Mesothelial cell of epicardium (in vitro differentiated cells): ENCODE data around the gene ATP9A. TPM values are rescaled to one million over a fixed set of nuclear protein-coding genes. Genes with fewer than 3 reads are reported as not detected.

Source experiments
- DNase-seq, 2 experiments: peaks; one replicate each; pipeline ENCODE4 v3.0.0; 2021; ENCODE audit warnings: low spot score in 2 of 2; ENCODE audit not compliant: unreplicated experiment in 2 of 2
- H3K27ac Mint-ChIP-seq: 2 replicates; pipeline ENCODE4 v1.8.0; 2021; ENCODE audit warnings: mixed read lengths
- H3K27me3 Mint-ChIP-seq: 2 replicates; pipeline ENCODE4 v1.8.0; 2021; ENCODE audit warnings: low read depth, mixed read lengths
- H3K36me3 Mint-ChIP-seq: 2 replicates; pipeline ENCODE4 v1.8.0; 2021; ENCODE audit warnings: mixed read lengths
- H3K4me1 Mint-ChIP-seq: 2 replicates; pipeline ENCODE4 v1.8.0; 2021; ENCODE audit warnings: mixed read lengths
- H3K4me3 Mint-ChIP-seq: 2 replicates; pipeline ENCODE4 v1.8.0; 2021; ENCODE audit warnings: mild to moderate bottlenecking, moderate library complexity, mixed read lengths
- H3K9me3 Mint-ChIP-seq: 2 replicates; pipeline ENCODE4 v1.8.0; 2021; ENCODE audit warnings: mixed read lengths
- total RNA-seq: library from RNA; stranded (reverse); gene quantifications from 3 replicates; pipeline ENCODE4 v1.2.1, GENCODE V29; 2021
- TF ChIP-seq, protein P1 (sequence below): fragments of 200-600 bp; sonication (generic); IDR thresholded peaks from one replicate; pipeline ENCODE4 v1.5.0; 2021; ENCODE audit warnings: antibody characterized with exemption; ENCODE audit not compliant: unreplicated experiment

Gene ATP9A
- total RNA-seq, 1 donor from 2014 or later = 80.0 TPM

DNA sequence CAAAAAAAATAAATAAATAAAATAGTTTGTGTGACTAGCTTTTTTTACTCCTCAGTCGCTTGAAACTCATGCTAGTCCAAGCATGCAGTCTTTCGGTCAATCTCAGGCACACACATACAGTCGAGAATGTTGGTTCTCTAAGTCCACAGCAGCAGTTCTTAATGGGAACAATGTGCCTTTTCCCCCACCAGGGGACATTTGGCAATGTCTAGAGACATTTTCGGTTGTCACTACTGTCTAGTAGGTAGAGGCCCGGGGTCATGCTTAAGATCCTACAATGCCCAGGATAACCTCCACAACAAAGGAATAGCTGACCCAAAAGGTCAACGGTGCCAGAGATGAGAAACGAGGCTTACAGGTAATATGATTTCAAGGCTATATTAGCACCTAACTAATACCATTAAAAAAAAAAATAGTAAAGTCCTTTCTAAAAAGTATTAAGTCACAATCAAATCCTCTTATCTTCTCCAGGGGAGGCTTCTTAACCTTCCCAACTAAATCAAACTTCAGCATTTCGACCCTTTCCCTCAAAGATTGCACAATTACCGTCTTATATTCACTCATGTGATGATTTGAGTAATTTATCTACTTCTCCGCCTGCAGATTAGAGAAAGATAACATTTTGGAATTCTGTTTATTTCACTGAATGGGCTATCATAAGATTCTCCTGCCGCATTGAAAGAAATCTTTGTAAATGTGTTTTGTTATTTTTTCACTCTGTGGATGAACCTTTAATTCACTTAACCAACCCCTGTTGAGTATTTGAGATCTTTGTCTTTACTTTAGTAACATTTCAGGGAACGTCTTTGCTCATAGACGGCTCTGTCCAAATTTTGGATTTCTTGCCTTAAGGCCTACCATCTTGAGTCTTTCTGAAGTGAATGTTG, 42.2 kb upstream of the ATP9A start:
- peaks cover 4% of the 10 kb centered on the region for H3K27me3 Mint-ChIP-seq
- no peak for DNase-seq
- H3K36me3 Mint-ChIP-seq = no peaks in the 10 kb centered on the region
- no peak overlapping the region for H3K4me3 Mint-ChIP-seq
- H3K27ac Mint-ChIP-seq = peak overlapping the region; percentile 19
- H3K4me1 Mint-ChIP-seq = peaks cover 21% of the 10 kb centered on the region
- no peaks in the 10 kb centered on the region for H3K9me3 Mint-ChIP-seq
- TF ChIP-seq, protein P1, sequence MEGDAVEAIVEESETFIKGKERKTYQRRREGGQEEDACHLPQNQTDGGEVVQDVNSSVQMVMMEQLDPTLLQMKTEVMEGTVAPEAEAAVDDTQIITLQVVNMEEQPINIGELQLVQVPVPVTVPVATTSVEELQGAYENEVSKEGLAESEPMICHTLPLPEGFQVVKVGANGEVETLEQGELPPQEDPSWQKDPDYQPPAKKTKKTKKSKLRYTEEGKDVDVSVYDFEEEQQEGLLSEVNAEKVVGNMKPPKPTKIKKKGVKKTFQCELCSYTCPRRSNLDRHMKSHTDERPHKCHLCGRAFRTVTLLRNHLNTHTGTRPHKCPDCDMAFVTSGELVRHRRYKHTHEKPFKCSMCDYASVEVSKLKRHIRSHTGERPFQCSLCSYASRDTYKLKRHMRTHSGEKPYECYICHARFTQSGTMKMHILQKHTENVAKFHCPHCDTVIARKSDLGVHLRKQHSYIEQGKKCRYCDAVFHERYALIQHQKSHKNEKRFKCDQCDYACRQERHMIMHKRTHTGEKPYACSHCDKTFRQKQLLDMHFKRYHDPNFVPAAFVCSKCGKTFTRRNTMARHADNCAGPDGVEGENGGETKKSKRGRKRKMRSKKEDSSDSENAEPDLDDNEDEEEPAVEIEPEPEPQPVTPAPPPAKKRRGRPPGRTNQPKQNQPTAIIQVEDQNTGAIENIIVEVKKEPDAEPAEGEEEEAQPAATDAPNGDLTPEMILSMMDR = no peak

DNA sequence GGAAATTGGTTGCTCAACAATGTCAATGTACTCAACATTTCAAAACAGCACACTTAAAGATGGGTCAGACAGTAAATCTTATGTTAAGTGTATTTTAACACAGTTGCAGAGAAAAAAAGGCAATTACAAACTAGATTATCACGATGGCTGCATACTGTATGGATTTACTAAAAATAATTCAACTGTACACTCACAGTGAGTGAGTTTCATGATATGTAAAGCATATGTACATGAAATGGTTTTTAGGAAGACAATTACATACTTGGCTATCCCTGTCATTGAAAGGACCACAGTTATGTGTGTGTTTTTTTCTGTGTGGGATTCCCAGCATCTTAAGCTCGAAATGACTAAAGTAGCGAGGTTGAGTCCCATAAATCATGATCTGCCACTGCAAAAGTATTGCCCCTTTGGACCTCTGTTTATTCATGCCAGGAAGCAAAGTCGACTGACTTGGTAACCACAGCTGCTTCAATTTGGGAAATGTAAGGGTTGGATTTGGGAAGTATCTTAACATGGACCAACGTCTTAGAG, 39.6 kb upstream of the ATP9A start:
- peaks cover 1% of the 10 kb centered on the region for H3K27me3 Mint-ChIP-seq
- TF ChIP-seq, protein P1 = no peak
- no peaks in the 10 kb centered on the region for H3K9me3 Mint-ChIP-seq
- H3K36me3 Mint-ChIP-seq = no peaks in the 10 kb centered on the region
- no peak overlapping the region for H3K27ac Mint-ChIP-seq
- H3K4me3 Mint-ChIP-seq = no peak overlapping the region
- DNase-seq = no peak
- peaks cover 25% of the 10 kb centered on the region for H3K4me1 Mint-ChIP-seq

DNA sequence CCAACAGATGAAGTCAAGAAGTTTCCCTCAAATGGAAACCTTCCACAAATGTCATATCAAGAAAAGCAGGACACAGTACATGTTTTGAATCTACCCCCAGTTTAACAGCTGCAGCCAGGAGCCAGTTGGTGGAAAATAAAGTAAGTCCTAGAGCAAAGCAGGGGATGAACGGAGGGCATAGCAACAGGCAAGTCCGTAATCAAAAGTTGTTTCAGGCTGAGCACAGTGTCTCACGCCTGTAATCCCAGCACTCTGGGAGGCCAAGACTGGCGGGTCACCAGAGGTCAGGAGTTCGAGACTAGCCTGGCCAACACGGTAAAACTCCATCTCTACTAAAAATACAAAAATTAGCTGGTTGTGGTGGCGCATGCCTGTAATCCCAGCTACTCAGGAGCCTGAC, 36.6 kb upstream of the ATP9A start:
- Mint-ChIP-seq H3K36me3 (no peaks in the 10 kb centered on the region), H3K4me1 (peaks cover 20% of the 10 kb centered on the region), H3K27me3 (no peaks in the 10 kb centered on the region), H3K27ac (no peak overlapping the region), H3K9me3 (no peaks in the 10 kb centered on the region), H3K4me3 (no peak overlapping the region)
- TF ChIP-seq, protein P1 = no peak
- DNase-seq = no peak

DNA sequence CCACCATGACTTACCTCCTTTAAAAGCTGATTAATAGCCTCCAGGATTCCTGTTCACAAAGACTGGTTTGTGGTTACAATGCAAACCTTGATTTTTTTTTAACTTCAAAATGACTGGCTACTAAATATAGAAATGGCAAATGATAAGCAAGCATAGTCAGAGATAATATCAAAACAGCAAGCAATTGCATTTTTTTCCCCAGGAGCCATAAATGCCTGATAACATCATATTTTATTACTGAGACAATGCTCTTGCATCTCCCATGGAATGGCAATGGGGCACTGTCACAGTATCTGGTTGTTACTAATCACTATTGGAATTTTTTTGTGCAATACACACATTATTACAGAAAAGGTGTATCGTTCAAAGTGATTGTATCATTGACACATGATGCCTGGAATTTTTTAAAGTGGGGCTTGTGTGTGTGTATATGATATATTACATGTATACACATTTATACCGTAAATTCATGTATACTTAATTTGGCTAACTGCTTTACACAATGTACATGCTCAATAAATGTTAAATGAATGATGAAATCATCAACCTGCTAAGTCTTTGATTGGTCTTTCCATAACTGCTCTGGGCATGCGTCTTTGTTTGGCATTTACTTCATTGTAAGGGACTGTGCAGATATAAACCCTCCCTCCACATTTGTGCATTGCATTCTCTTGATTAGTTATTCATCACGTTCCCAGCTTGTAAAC, 35.1 kb upstream of the ATP9A start:
- TF ChIP-seq, protein P1 = no peak
- Mint-ChIP-seq H3K27me3 (no peaks in the 10 kb centered on the region), H3K9me3 (no peaks in the 10 kb centered on the region), H3K4me1 (peaks cover 34% of the 10 kb centered on the region), H3K27ac (peak overlapping the region; percentile 36), H3K4me3 (peak overlapping the region; percentile 89), H3K36me3 (no peaks in the 10 kb centered on the region)
- no peak for DNase-seq

DNA sequence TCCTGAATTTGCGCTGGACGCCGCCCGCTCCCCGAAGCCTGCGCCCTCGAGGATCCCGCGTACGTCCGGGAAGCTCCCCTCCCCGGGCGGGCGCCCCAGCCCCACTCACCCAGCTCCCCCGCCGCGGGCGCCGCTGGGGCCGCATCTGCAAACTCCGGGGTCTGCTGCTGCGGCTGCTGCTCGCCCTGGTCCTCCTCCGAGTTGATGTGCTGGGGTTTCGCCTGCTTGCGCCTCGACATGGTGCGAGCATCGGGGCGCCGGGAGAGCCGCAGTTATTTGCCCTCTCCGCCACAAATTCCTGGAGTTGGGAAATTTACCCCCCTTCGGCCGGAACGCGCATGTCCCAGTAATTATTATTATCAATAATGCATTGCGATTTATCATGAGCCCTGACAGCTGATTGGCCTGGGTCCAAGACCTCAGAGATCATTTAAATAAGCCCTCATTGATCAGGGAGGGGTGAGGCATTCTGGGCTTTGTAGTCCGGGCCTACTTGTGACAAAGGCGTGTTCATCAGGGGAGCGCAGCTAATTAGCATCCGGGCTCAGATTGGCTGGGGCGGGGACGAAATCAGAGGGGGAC, 34.1 kb upstream of the ATP9A start, which contains the start of gene SALL4:
Gene SALL4 (minus strand): TSS at position 352 of the 582 bp plus-strand sequence. CDS start 113 bp downstream, at position 239.
- Mint-ChIP-seq H3K27me3 (no peaks in the 10 kb centered on the region), H3K9me3 (no peaks in the 10 kb centered on the region), H3K36me3 (no peaks in the 10 kb centered on the region), H3K4me1 (peaks cover 44% of the 10 kb centered on the region), H3K27ac (peak within 1 kb of the TSS; percentile 43), H3K4me3 (peak within 1 kb of the TSS; percentile 89)
- DNase-seq = peak in 1 of 2 experiments; percentile 63
- TF ChIP-seq, protein P1 = no peak
